ENCODE data around the gene ARHGDIG. TPM values are rescaled to one million over a fixed set of nuclear protein-coding genes. Genes with fewer than 3 reads are reported as not detected.

The ARHGDIG gene
- total RNA-seq, 4 donors from 2014 or later, result 1.2 to 2.7 (median 1.8) TPM

- WGBS, 2 donors (ENCODE audit: low coverage in 1 of 2), result 76 to 82% methylated on average over 10 to 12 of the region's 19 CpGs
- TF ChIP-seq POLR2A (IDR thresholded peaks at IDR 0.05) (no peak), POLR2AphosphoS5 (IDR thresholded peaks at IDR 0.05) (no peak), EP300 (IDR thresholded peaks at IDR 0.05) (no peak), CTCF (IDR thresholded peaks at IDR 0.05) (no peak)
- no peaks in the 10 kb centered on the region for H3K9me3 ChIP-seq
- no peak overlapping the region for H3K27ac ChIP-seq
- no peak overlapping the region for H3K4me3 ChIP-seq
- no peaks in the 10 kb centered on the region for H3K4me1 ChIP-seq
- H3K36me3 ChIP-seq, result peaks cover 0 to 87% of the 10 kb centered on the region in 2 donors
- H3K27me3 ChIP-seq, result no peaks in the 10 kb centered on the region
- no peak for ATAC-seq
Observed at GRCh38 chr16:305916-306626, 25.7 kb downstream of the ARHGDIG start.

- 82 to 90% methylated on average over 3 to 6 of the region's 17 CpGs for WGBS, 2 donors (ENCODE audit: low coverage in 1 of 2)
- no peaks in the 10 kb centered on the region for H3K27me3 ChIP-seq
- no peak overlapping the region for H3K27ac ChIP-seq
- no peaks in the 10 kb centered on the region for H3K4me1 ChIP-seq
- no peak overlapping the region for H3K4me3 ChIP-seq
- H3K9me3 ChIP-seq, result no peaks in the 10 kb centered on the region
- no peak for ATAC-seq
- TF ChIP-seq POLR2AphosphoS5 (IDR thresholded peaks at IDR 0.05) (no peak), POLR2A (IDR thresholded peaks at IDR 0.05) (no peak), CTCF (IDR thresholded peaks at IDR 0.05) (no peak), EP300 (IDR thresholded peaks at IDR 0.05) (no peak)
- peaks cover 0 to 85% of the 10 kb centered on the region in 2 donors for H3K36me3 ChIP-seq
Observed at GRCh38 chr16:306911-307370, 26.6 kb downstream of the ARHGDIG start.

- Histone ChIP-seq H3K4me3 (no peak overlapping the region), H3K27ac (no peak overlapping the region), H3K9me3 (no peaks in the 10 kb centered on the region), H3K27me3 (no peaks in the 10 kb centered on the region), H3K36me3 (peaks cover 0 to 85% of the 10 kb centered on the region in 2 donors), H3K4me1 (no peaks in the 10 kb centered on the region)
- TF ChIP-seq CTCF (IDR thresholded peaks at IDR 0.05), result no peak
- 92% methylated on average over 4 of the region's 21 CpGs; no CpG with 5 or more reads in 1 of the 2 donors for WGBS, 2 donors (ENCODE audit: low coverage in 1 of 2)
- no peak for ATAC-seq
Observed at GRCh38 chr16:307691-308312, 27.4 kb downstream of the ARHGDIG start.

- H3K4me1 ChIP-seq, result no peaks in the 10 kb centered on the region
- no peak overlapping the region for H3K4me3 ChIP-seq
- WGBS, 2 donors (ENCODE audit: low coverage in 1 of 2), result 33% methylated on average over 1 of the region's 7 CpGs; no CpG with 5 or more reads in 1 of the 2 donors
- no peaks in the 10 kb centered on the region for H3K9me3 ChIP-seq
- ATAC-seq, result no peak
- H3K36me3 ChIP-seq, result peaks cover 0 to 85% of the 10 kb centered on the region in 2 donors
- no peaks in the 10 kb centered on the region for H3K27me3 ChIP-seq
- no peak for TF ChIP-seq POLR2A (IDR thresholded peaks at IDR 0.05)
- no peak for TF ChIP-seq POLR2AphosphoS5 (IDR thresholded peaks at IDR 0.05)
- no peak for TF ChIP-seq CTCF (IDR thresholded peaks at IDR 0.05)
- no peak for TF ChIP-seq EP300 (IDR thresholded peaks at IDR 0.05)
- H3K27ac ChIP-seq, result no peak overlapping the region
Observed at GRCh38 chr16:309476-309875, 29.1 kb downstream of the ARHGDIG start.

GRCh38 chr16:311725-312124, 31.3 kb downstream of the ARHGDIG start:
- Histone ChIP-seq H3K4me3 (no peak overlapping the region), H3K36me3 (peaks cover 0 to 76% of the 10 kb centered on the region in 2 donors), H3K4me1 (no peaks in the 10 kb centered on the region), H3K27me3 (no peaks in the 10 kb centered on the region), H3K27ac (no peak overlapping the region), H3K9me3 (no peaks in the 10 kb centered on the region)
- 82 to 85% methylated on average over 3 to 10 of the region's 15 CpGs for WGBS, 2 donors (ENCODE audit: low coverage in 1 of 2)
- no peak for ATAC-seq
- TF ChIP-seq POLR2AphosphoS5 (IDR thresholded peaks at IDR 0.05) (no peak), CTCF (IDR thresholded peaks at IDR 0.05) (no peak), EP300 (IDR thresholded peaks at IDR 0.05) (no peak), POLR2A (IDR thresholded peaks at IDR 0.05) (no peak)
